B cell (primary cell): Measurements from ENCODE around the gene ILDR2.

Source experiments
- CTCF ChIP-seq: fragments of 200-600 bp; IDR thresholded peaks from one replicate; pipeline ENCODE4 v1.8.0; 2022; ENCODE audit warnings: antibody characterized with exemption, mild to moderate bottlenecking
- EZH2 ChIP-seq: IDR thresholded peaks from 2 replicates; pipeline ENCODE4 v1.6.1; 2012; ENCODE audit warnings: borderline replicate concordance, low read depth, mild to moderate bottlenecking, moderate library complexity, low read length; ENCODE audit not compliant: insufficient read depth, poor library complexity, severe bottlenecking

- TF ChIP-seq CTCF (no peak), EZH2 (no peak)
These were observed 45.4 kb downstream of the ILDR2 start for GRCh38 chr1:166929911-166930310.
